SK-N-MC (cell line): ENCODE data around the gene SAP25.
"Not testable (repeated sequence)": the region's sequence is repeated elsewhere in the genome, so short reads cannot be mapped to it uniquely, and the experiment has no call there.

Experiments used
- EZH2 ChIP-seq: fragments of 200-600 bp; sonication (generic); IDR thresholded peaks from one replicate; pipeline ENCODE4 v1.6.1; 2017; ENCODE audit warnings: antibody characterized with exemption
- POLR2AphosphoS5 ChIP-seq: IDR thresholded peaks from 2 replicates; pipeline ENCODE4 v1.6.1; 2012; ENCODE audit warnings: mild to moderate bottlenecking, low read depth, low read length, borderline replicate concordance

DNA sequence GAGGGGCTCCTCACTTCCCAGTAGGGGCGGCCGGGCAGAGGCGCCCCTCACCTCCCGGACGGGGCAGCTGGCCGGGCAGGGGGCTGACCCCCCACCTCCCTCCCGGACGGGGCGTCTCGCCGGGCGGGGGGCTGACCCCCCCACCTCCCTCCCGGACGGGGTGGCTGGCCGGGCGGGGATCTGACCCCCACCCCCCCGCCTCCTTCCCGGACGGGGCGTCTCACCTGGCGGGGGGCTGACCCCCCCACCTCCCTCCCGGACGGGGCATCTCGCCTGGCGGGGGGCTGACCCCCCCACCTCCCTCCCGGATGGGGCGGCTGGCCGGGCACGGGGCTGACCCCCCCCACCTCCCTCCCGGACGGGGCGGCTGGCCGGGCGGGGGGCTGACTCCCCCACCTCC, 50.5 kb downstream of the SAP25 start:
- not testable (repeated sequence) for TF ChIP-seq EZH2, POLR2AphosphoS5
